OCI-LY3 (cell line): ENCODE results near the gene PCDHGA12.

Experiments used
- EZH2phosphoT487 ChIP-seq: fragments of 200-600 bp; shearing (Covaris generic); IDR thresholded peaks from 2 replicates; pipeline ENCODE4 v1.6.1; 2018; ENCODE audit warnings: antibody characterized with exemption, mixed run types, low read depth
- TF ChIP-seq, protein P1 (sequence below): fragments of 200-600, 300-600 bp; sonication (generic); IDR thresholded peaks from 2 replicates; pipeline ENCODE4 v1.5.1; 2014; ENCODE audit warnings: antibody characterized with exemption, low read length, low read depth

DNA sequence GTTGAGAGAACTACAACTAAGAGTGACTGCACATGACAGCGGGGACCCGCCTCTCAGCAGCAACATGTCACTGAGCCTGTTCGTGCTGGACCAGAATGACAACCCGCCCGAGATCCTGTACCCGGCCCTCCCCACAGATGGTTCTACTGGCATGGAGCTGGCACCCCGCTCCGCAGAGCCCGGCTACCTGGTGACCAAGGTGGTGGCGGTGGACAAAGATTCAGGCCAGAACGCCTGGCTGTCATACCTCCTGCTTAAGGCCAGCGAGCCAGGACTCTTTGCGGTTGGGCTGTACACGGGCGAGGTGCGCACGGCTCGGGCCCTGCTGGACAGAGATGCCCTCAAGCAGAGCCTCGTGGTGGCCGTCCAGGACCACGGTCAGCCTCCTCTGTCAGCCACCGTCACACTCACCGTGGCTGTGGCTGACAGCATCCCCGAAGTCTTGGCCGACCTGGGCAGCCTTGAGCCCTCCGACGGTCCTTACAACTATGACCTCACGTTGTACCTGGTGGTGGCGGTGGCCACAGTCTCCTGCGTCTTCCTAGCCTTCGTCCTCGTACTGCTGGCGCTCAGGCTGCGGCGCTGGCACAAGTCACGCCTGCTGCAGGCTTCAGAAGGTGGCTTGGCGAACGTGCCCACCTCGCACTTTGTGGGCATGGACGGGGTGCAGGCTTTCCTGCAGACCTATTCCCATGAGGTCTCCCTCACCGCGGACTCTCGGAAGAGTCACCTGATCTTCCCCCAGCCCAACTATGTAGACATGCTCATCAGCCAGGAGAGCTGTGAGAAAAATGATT, 45.6 kb upstream of the PCDHGA12 start:
- TF ChIP-seq, protein P1, sequence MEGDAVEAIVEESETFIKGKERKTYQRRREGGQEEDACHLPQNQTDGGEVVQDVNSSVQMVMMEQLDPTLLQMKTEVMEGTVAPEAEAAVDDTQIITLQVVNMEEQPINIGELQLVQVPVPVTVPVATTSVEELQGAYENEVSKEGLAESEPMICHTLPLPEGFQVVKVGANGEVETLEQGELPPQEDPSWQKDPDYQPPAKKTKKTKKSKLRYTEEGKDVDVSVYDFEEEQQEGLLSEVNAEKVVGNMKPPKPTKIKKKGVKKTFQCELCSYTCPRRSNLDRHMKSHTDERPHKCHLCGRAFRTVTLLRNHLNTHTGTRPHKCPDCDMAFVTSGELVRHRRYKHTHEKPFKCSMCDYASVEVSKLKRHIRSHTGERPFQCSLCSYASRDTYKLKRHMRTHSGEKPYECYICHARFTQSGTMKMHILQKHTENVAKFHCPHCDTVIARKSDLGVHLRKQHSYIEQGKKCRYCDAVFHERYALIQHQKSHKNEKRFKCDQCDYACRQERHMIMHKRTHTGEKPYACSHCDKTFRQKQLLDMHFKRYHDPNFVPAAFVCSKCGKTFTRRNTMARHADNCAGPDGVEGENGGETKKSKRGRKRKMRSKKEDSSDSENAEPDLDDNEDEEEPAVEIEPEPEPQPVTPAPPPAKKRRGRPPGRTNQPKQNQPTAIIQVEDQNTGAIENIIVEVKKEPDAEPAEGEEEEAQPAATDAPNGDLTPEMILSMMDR: no peak
- TF ChIP-seq EZH2phosphoT487: no peak
